Gastroesophageal sphincter (tissue), 3 donors: Measurements from ENCODE around the gene ARMC2.
A peak's percentile ranks its signal among the peaks of the same experiment; 100 is the strongest.

Experiments
- EP300 ChIP-seq: sonication (generic); formaldehyde crosslinking; IDR thresholded peaks from one replicate; pipeline ENCODE4 v1.6.1; 2017; ENCODE audit warnings: antibody characterized with exemption, mild to moderate bottlenecking
- POLR2A ChIP-seq, 2 donors: fragments of 450-650 bp; IDR thresholded peaks; one replicate each; pipeline ENCODE4 v1.6.1; 2017; ENCODE audit warnings: antibody characterized with exemption in 2 of 2, mild to moderate bottlenecking in 2 of 2, moderate library complexity in 1 of 2
- POLR2AphosphoS5 ChIP-seq: sonication (generic); formaldehyde crosslinking; IDR thresholded peaks from one replicate; pipeline ENCODE4 v1.6.1; 2017; ENCODE audit warnings: antibody characterized with exemption
- TF ChIP-seq, protein P1 (sequence below), 4 experiments: fragments of 200-600 bp in 2 of 4; fragments of 450-650 bp in 2 of 4; sonication (generic) in 1 of 4; IDR thresholded peaks; one replicate each; pipeline ENCODE4 v1.5.1; 2017 to 2019; ENCODE audit warnings: antibody characterized with exemption in 4 of 4, mild to moderate bottlenecking in 2 of 4, moderate library complexity in 2 of 4

- TF ChIP-seq, protein P1, sequence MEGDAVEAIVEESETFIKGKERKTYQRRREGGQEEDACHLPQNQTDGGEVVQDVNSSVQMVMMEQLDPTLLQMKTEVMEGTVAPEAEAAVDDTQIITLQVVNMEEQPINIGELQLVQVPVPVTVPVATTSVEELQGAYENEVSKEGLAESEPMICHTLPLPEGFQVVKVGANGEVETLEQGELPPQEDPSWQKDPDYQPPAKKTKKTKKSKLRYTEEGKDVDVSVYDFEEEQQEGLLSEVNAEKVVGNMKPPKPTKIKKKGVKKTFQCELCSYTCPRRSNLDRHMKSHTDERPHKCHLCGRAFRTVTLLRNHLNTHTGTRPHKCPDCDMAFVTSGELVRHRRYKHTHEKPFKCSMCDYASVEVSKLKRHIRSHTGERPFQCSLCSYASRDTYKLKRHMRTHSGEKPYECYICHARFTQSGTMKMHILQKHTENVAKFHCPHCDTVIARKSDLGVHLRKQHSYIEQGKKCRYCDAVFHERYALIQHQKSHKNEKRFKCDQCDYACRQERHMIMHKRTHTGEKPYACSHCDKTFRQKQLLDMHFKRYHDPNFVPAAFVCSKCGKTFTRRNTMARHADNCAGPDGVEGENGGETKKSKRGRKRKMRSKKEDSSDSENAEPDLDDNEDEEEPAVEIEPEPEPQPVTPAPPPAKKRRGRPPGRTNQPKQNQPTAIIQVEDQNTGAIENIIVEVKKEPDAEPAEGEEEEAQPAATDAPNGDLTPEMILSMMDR (IDR thresholded peaks at IDR 0.05) = no peak
- no peak for TF ChIP-seq POLR2A (IDR thresholded peaks at IDR 0.05)
- TF ChIP-seq POLR2AphosphoS5 = peak; percentile 81
- no peak for TF ChIP-seq EP300
Observed at GRCh38 chr6:108945681-108946159, 97.5 kb downstream of the ARMC2 start.
